Tibial nerve (tissue), 4 donors: ENCODE results near the gene ASF1A. TPM values are rescaled to one million over a fixed set of nuclear protein-coding genes. Genes with fewer than 3 reads are reported as not detected.

Source experiments
- DNase-seq, 2 donors: peaks; one replicate each; pipeline ENCODE4 v3.0.0-alpha.2; 2019; ENCODE audit warnings: low spot score in 2 of 2
- H3K27ac ChIP-seq, 4 donors: fragments of 200-600 bp; sonication (generic) in 3 of 4; one replicate each; pipeline ENCODE4 v1.5.1; 2017 to 2019; ENCODE audit warnings: mild to moderate bottlenecking in 1 of 4
- H3K27me3 ChIP-seq, 2 donors: fragments of 200-600 bp; sonication (generic) in 1 of 2; one replicate each; pipeline versions ENCODE4 v1.5.1 to v1.6.0; 2017 to 2019
- H3K36me3 ChIP-seq, 3 donors: fragments of 200-600 bp; sonication (generic); one replicate each; pipeline ENCODE4 v1.5.1; 2018 to 2019
- H3K4me1 ChIP-seq, 4 donors: fragments of 200-600 bp; sonication (generic) in 3 of 4; one replicate each; pipeline ENCODE4 v1.5.1; 2017 to 2019
- H3K4me3 ChIP-seq, 4 donors: fragments of 200-600 bp; sonication (generic) in 3 of 4; one replicate each; pipeline ENCODE4 v1.5.1; 2017 to 2019; ENCODE audit warnings: mild to moderate bottlenecking in 1 of 4, moderate library complexity in 1 of 4
- H3K9me3 ChIP-seq, 4 donors: fragments of 200-600 bp; sonication (generic) in 3 of 4; one replicate each; pipeline ENCODE4 v1.5.1; 2017 to 2019
- CTCF ChIP-seq, 5 experiments: fragments of 200-600 bp in 3 of 5; fragments of 450-650 bp in 2 of 5; sonication (generic) in 3 of 5; IDR thresholded peaks; one replicate each; pipeline ENCODE4 v1.5.1; 2016 to 2019; ENCODE audit warnings: antibody characterized with exemption in 5 of 5, mild to moderate bottlenecking in 3 of 5, moderate library complexity in 2 of 5
- EP300 ChIP-seq, 2 donors: sonication (generic); formaldehyde crosslinking; IDR thresholded peaks; one replicate each; pipeline ENCODE4 v1.6.1; 2017; ENCODE audit warnings: antibody characterized with exemption in 2 of 2, mild to moderate bottlenecking in 1 of 2
- POLR2A ChIP-seq, 2 donors: fragments of 450-650 bp; IDR thresholded peaks; one replicate each; pipeline ENCODE4 v1.6.1; 2017; ENCODE audit warnings: antibody characterized with exemption in 2 of 2, mild to moderate bottlenecking in 2 of 2, moderate library complexity in 2 of 2
- WGBS, 2 donors: methylation state at CpG; one replicate each; pipeline ENCODE4 v1.1.5; 2018; 5-methylcytosine and 5-hydroxymethylcytosine counted together
- total RNA-seq, 4 donors: library from RNA; depleted of rRNA; stranded (reverse); fragments of >200 nt; gene quantifications; one replicate each; pipeline ENCODE4 v1.1.0, GENCODE V29; 2016

Gene ASF1A
- total RNA-seq: 10 to 100 TPM in 3 of 4 donors, 1 to 10 TPM in 1; 8.6 to 14.2 (median 13.0) TPM

GRCh38 chr6:118893807-118894424 is at the start of gene ASF1A:
TSS of gene ASF1A (plus strand) at chr6:118894152. CDS start at chr6:118894414, 262 bp downstream.
- Histone ChIP-seq H3K9me3 (no peaks in the 10 kb centered on the region), H3K4me3 (peak within 1 kb of the TSS; percentile 67 to 96 (median 82)), H3K4me1 (peaks cover 0 to 43% (median 24%) of the 10 kb centered on the region in 4 donors), H3K27ac (peak within 1 kb of the TSS; percentile 84 to 94 (median 94)), H3K27me3 (no peaks in the 10 kb centered on the region), H3K36me3 (no peaks in the 10 kb centered on the region)
- TF ChIP-seq CTCF (IDR thresholded peaks at IDR 0.05): peak; percentile 43 to 80 (median 61)
- TF ChIP-seq EP300 (IDR thresholded peaks at IDR 0.05): peak in 1 of 2 donors; percentile 91
- TF ChIP-seq POLR2A (IDR thresholded peaks at IDR 0.05): peak; percentile 58 to 81
- DNase-seq: peak; percentile 94 to 97
- 0 to 1% methylated on average over 51 of the region's 51 CpGs for WGBS, 2 donors

GRCh38 chr6:118844915-118845314 is 49.0 kb upstream of the ASF1A start:
- H3K36me3 ChIP-seq: peaks cover 0 to under 1% (median 0%) of the 10 kb centered on the region in 3 donors
- H3K9me3 ChIP-seq: no peaks in the 10 kb centered on the region
- H3K4me3 ChIP-seq: no peak overlapping the region
- H3K27me3 ChIP-seq: no peaks in the 10 kb centered on the region
- H3K4me1 ChIP-seq: no peaks in the 10 kb centered on the region
- no peak for TF ChIP-seq CTCF (IDR thresholded peaks at IDR 0.05)
- no peak for TF ChIP-seq EP300 (IDR thresholded peaks at IDR 0.05)
- no peak for TF ChIP-seq POLR2A (IDR thresholded peaks at IDR 0.05)
- 82 to 86% methylated on average over 3 of the region's 3 CpGs for WGBS, 2 donors
- H3K27ac ChIP-seq: no peak overlapping the region
- no peak for DNase-seq

- no peak for TF ChIP-seq EP300 (IDR thresholded peaks at IDR 0.05)
- H3K4me1 ChIP-seq: no peaks in the 10 kb centered on the region
- no peak overlapping the region for H3K4me3 ChIP-seq
- 97 to 99% methylated on average over 5 of the region's 5 CpGs for WGBS, 2 donors
- H3K9me3 ChIP-seq: no peaks in the 10 kb centered on the region
- H3K27ac ChIP-seq: no peak overlapping the region
- peaks cover 0 to 7% (median 0%) of the 10 kb centered on the region in 3 donors for H3K36me3 ChIP-seq
- no peak for DNase-seq
- H3K27me3 ChIP-seq: no peaks in the 10 kb centered on the region
These were observed 40.5 kb upstream of the ASF1A start for GRCh38 chr6:118853408-118853807.

GRCh38 chr6:118856301-118856700 is 37.7 kb upstream of the ASF1A start:
- no peak overlapping the region for H3K4me3 ChIP-seq
- TF ChIP-seq POLR2A (IDR thresholded peaks at IDR 0.05) (no peak), EP300 (IDR thresholded peaks at IDR 0.05) (no peak), CTCF (IDR thresholded peaks at IDR 0.05) (no peak)
- H3K27me3 ChIP-seq: no peaks in the 10 kb centered on the region
- H3K4me1 ChIP-seq: no peaks in the 10 kb centered on the region
- WGBS, 2 donors: 91 to 93% methylated on average over 4 of the region's 4 CpGs
- peaks cover 0 to 17% (median 0%) of the 10 kb centered on the region in 4 donors for H3K9me3 ChIP-seq
- peaks cover 0 to 10% (median 0%) of the 10 kb centered on the region in 3 donors for H3K36me3 ChIP-seq
- no peak overlapping the region for H3K27ac ChIP-seq
- DNase-seq: no peak

GRCh38 chr6:118859517-118860064 is 34.4 kb upstream of the ASF1A start:
- H3K27me3 ChIP-seq: no peaks in the 10 kb centered on the region
- H3K27ac ChIP-seq: no peak overlapping the region
- no peak overlapping the region for H3K4me3 ChIP-seq
- H3K9me3 ChIP-seq: peaks cover 0 to 17% (median 0%) of the 10 kb centered on the region in 4 donors
- 56 to 71% methylated on average over 3 of the region's 3 CpGs for WGBS, 2 donors
- TF ChIP-seq CTCF (IDR thresholded peaks at IDR 0.05): no peak
- no peak for TF ChIP-seq POLR2A (IDR thresholded peaks at IDR 0.05)
- TF ChIP-seq EP300 (IDR thresholded peaks at IDR 0.05): no peak
- no peaks in the 10 kb centered on the region for H3K4me1 ChIP-seq
- H3K36me3 ChIP-seq: peaks cover 0 to 19% (median 0%) of the 10 kb centered on the region in 3 donors
- DNase-seq: no peak
